NCI-H510A (cell line): ENCODE results near the gene SLC25A21.
"Not testable (repeated sequence)": the region's sequence is repeated elsewhere in the genome, so short reads cannot be mapped to it uniquely, and the experiment has no call there.

ENCODE experiments used
- DNase-seq: peaks from one replicate; lab custom pipeline; 2025; lab: John Stamatoyannopoulos, UW

The SLC25A21 gene

GRCh38 chr14:36941783-36942521, 230.5 kb downstream of the SLC25A21 start:
- DNase-seq: peak; percentile 28

GRCh38 chr14:36940476-36940875, 231.9 kb downstream of the SLC25A21 start:
- no peak for DNase-seq

- DNase-seq: no peak
Measured at GRCh38 chr14:36939265-36939664, 233.1 kb downstream of the SLC25A21 start.

GRCh38 chr14:36938678-36939077, 233.7 kb downstream of the SLC25A21 start:
- DNase-seq: no peak

- DNase-seq: no peak
Measured at GRCh38 chr14:36935976-36936678, 236.3 kb downstream of the SLC25A21 start.

- no peak for DNase-seq
Measured at GRCh38 chr14:36934304-36934703, 238.1 kb downstream of the SLC25A21 start.

GRCh38 chr14:36931791-36932190, 240.6 kb downstream of the SLC25A21 start:
- no peak for DNase-seq

- DNase-seq: no peak
Measured at GRCh38 chr14:36928432-36928831, 244.0 kb downstream of the SLC25A21 start.

- no peak for DNase-seq
Measured at GRCh38 chr14:36925094-36925493, 247.3 kb downstream of the SLC25A21 start.

GRCh38 chr14:36916668-36917067, 255.7 kb downstream of the SLC25A21 start:
- DNase-seq: no peak

GRCh38 chr14:36915081-36915480, 257.3 kb downstream of the SLC25A21 start:
- no peak for DNase-seq

GRCh38 chr14:36910578-36910977, 261.8 kb downstream of the SLC25A21 start:
- no peak for DNase-seq

GRCh38 chr14:36905272-36905888, 267.0 kb downstream of the SLC25A21 start:
- no peak for DNase-seq

GRCh38 chr14:36901861-36902260, 270.5 kb downstream of the SLC25A21 start:
- DNase-seq: no peak

GRCh38 chr14:36900846-36901245, 271.6 kb downstream of the SLC25A21 start:
- no peak for DNase-seq

GRCh38 chr14:36896300-36896699, 276.1 kb downstream of the SLC25A21 start:
- not testable (repeated sequence) for DNase-seq

- no peak for DNase-seq
Measured at GRCh38 chr14:36884049-36884448, 288.4 kb downstream of the SLC25A21 start.

GRCh38 chr14:36880276-36880675, 292.1 kb downstream of the SLC25A21 start:
- no peak for DNase-seq

GRCh38 chr14:36879558-36879957, 292.8 kb downstream of the SLC25A21 start:
- DNase-seq: no peak

- DNase-seq: no peak
Measured at GRCh38 chr14:36874396-36875138, 297.8 kb downstream of the SLC25A21 start.

GRCh38 chr14:36870776-36871175, 301.6 kb downstream of the SLC25A21 start:
- DNase-seq: no peak

- no peak for DNase-seq
Measured at GRCh38 chr14:36869125-36869524, 303.3 kb downstream of the SLC25A21 start.
